Chondrocyte (in vitro differentiated cells): ENCODE results near the gene CXCL5. TPM values are rescaled to one million over a fixed set of nuclear protein-coding genes. Genes with fewer than 3 reads are reported as not detected.

Source experiments
- DNase-seq: peaks from one replicate; pipeline ENCODE4 v3.0.0; 2021; ENCODE audit warnings: mixed read lengths, low spot score
- H3K27ac Mint-ChIP-seq: one replicate; pipeline ENCODE4 v1.8.0; 2021; ENCODE audit warnings: mild to moderate bottlenecking, moderate library complexity, mixed read lengths; ENCODE audit not compliant: unreplicated experiment
- H3K27me3 Mint-ChIP-seq: 2 replicates; pipeline ENCODE4 v1.8.0; 2021; ENCODE audit warnings: low read depth, mixed read lengths
- H3K36me3 Mint-ChIP-seq: 2 replicates; pipeline ENCODE4 v1.8.0; 2021; ENCODE audit warnings: low read depth, mixed read lengths
- H3K4me1 Mint-ChIP-seq: 2 replicates; pipeline ENCODE4 v1.8.0; 2021; ENCODE audit warnings: low read depth, mild to moderate bottlenecking, mixed read lengths
- H3K4me3 Mint-ChIP-seq: one replicate; pipeline ENCODE4 v1.8.0; 2021; ENCODE audit warnings: mild to moderate bottlenecking, moderate library complexity, mixed read lengths; ENCODE audit not compliant: unreplicated experiment
- H3K9me3 Mint-ChIP-seq: 2 replicates; pipeline ENCODE4 v1.8.0; 2021; ENCODE audit warnings: low read depth, mixed read lengths
- CTCF ChIP-seq: fragments of 200-600 bp; sonication (generic); IDR thresholded peaks from 2 replicates; pipeline ENCODE4 v1.5.0; 2021; ENCODE audit warnings: antibody characterized with exemption, mild to moderate bottlenecking, moderate library complexity
- total RNA-seq: library from RNA; stranded (reverse); gene quantifications from 3 replicates; pipeline ENCODE4 v1.2.1, GENCODE V29; 2021

CXCL5 gene
- total RNA-seq, 1 donor from 2014 or later, result not detected

DNA sequence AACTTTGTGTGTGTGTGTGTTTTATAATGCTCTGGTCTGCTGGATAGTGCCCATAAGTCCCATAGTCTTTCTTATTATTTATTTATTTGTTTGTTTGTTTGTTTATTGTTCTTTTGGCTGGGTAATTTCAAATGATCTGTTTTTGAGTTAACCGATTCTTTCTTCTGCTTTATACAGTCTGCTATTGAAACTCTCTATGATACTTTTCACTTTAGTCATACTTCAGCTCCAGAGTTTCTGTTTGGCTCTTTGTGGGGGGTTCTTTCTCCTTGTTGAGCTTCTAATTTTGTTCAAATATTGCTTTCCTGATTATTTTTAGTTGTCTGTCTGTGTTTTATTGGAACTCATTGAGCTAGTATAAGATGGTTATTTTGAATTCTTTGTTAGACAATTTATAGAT lies 30.0 kb upstream of the CXCL5 start:
- H3K4me1 Mint-ChIP-seq, result no peaks in the 10 kb centered on the region
- peaks cover 25% of the 10 kb centered on the region for H3K9me3 Mint-ChIP-seq
- no peak for TF ChIP-seq CTCF
- no peak overlapping the region for H3K27ac Mint-ChIP-seq
- peaks cover 5% of the 10 kb centered on the region for H3K36me3 Mint-ChIP-seq
- DNase-seq, result no peak
- H3K27me3 Mint-ChIP-seq, result peaks cover 29% of the 10 kb centered on the region
- no peak overlapping the region for H3K4me3 Mint-ChIP-seq

DNA sequence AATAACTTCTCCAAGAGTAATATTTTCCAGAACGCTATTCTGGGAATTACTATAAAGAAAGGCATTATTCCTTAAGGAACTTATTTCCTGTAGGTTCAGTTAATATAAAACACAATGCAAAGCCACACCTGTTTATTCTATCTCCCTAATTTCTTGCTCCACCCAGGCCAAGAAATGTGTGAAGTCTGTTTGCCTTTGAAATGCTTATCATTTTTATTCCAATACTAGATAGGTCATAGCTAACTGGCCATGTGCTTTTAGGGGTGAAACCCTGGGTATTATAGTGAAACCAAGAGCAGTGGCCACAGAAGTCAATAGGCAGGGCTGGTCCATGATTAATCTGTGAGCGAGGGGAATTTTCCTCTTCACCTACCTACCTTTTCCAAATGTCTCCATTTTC lies 25.2 kb upstream of the CXCL5 start:
- no peak for DNase-seq
- H3K4me1 Mint-ChIP-seq, result no peaks in the 10 kb centered on the region

DNA sequence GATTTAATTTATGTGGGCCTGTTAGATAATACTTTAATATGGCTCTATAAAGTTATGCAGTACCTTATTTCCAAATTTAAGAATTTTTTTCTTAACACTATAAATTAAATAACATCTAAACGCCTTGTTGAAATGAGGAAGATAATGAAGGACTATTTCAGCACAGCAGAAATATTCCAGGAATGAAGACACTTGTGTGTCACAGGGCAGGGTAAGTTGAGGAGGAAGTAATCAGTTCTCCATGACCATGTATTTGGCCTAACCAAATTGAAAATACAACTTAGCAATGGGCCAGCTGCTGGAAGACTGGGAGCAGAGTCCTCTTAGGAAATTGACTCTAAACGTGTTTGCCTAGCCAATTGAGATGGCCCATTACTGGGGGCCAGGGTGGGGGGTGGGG lies 23.1 kb upstream of the CXCL5 start:
- Mint-ChIP-seq H3K27me3 (peaks cover 27% of the 10 kb centered on the region), H3K4me1 (no peaks in the 10 kb centered on the region), H3K4me3 (no peak overlapping the region), H3K36me3 (peaks cover 2% of the 10 kb centered on the region), H3K27ac (no peak overlapping the region), H3K9me3 (peaks cover 16% of the 10 kb centered on the region)
- DNase-seq, result no peak
- no peak for TF ChIP-seq CTCF

More for the DNA sequence above, 25.2 kb upstream of the CXCL5 start:
- Mint-ChIP-seq H3K27me3 (peaks cover 23% of the 10 kb centered on the region), H3K36me3 (peaks cover 5% of the 10 kb centered on the region), H3K9me3 (peaks cover 22% of the 10 kb centered on the region), H3K4me3 (no peak overlapping the region), H3K27ac (no peak overlapping the region)
- no peak for TF ChIP-seq CTCF

DNA sequence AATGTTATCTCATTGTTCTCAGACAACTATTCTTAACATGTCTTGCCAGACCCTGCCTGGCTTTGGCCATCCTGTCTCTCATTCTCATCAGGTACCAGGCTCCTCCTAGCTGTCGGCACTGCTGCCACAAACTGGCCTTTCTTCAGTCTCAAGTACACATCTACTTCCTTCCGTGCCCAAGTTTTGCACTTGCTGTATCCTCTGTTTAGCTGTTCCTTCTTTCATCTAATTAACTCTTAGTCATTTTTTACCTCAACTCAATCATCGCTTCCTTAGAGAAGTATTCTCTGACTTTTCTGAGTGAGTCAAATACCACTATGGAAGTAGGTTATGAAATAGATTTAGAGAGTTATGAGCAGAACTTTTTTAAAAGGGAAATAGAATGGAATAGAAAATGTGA lies 20.3 kb upstream of the CXCL5 start:
- H3K27ac Mint-ChIP-seq, result no peak overlapping the region
- no peaks in the 10 kb centered on the region for H3K36me3 Mint-ChIP-seq
- TF ChIP-seq CTCF, result no peak
- DNase-seq, result no peak
- H3K4me1 Mint-ChIP-seq, result no peaks in the 10 kb centered on the region
- peaks cover 35% of the 10 kb centered on the region for H3K27me3 Mint-ChIP-seq
- no peaks in the 10 kb centered on the region for H3K9me3 Mint-ChIP-seq
- H3K4me3 Mint-ChIP-seq, result no peak overlapping the region

- no peak for DNase-seq
- H3K9me3 Mint-ChIP-seq, result no peaks in the 10 kb centered on the region
- H3K27me3 Mint-ChIP-seq, result peaks cover 40% of the 10 kb centered on the region
- H3K36me3 Mint-ChIP-seq, result no peaks in the 10 kb centered on the region
- H3K4me1 Mint-ChIP-seq, result no peaks in the 10 kb centered on the region
- H3K4me3 Mint-ChIP-seq, result no peak overlapping the region
- no peak overlapping the region for H3K27ac Mint-ChIP-seq
- no peak for TF ChIP-seq CTCF
Measured at GRCh38 chr4:74018116-74018515, 19.6 kb upstream of the CXCL5 start.
